Measurements from ENCODE around the gene TEX22.

Gene TEX22

DNA sequence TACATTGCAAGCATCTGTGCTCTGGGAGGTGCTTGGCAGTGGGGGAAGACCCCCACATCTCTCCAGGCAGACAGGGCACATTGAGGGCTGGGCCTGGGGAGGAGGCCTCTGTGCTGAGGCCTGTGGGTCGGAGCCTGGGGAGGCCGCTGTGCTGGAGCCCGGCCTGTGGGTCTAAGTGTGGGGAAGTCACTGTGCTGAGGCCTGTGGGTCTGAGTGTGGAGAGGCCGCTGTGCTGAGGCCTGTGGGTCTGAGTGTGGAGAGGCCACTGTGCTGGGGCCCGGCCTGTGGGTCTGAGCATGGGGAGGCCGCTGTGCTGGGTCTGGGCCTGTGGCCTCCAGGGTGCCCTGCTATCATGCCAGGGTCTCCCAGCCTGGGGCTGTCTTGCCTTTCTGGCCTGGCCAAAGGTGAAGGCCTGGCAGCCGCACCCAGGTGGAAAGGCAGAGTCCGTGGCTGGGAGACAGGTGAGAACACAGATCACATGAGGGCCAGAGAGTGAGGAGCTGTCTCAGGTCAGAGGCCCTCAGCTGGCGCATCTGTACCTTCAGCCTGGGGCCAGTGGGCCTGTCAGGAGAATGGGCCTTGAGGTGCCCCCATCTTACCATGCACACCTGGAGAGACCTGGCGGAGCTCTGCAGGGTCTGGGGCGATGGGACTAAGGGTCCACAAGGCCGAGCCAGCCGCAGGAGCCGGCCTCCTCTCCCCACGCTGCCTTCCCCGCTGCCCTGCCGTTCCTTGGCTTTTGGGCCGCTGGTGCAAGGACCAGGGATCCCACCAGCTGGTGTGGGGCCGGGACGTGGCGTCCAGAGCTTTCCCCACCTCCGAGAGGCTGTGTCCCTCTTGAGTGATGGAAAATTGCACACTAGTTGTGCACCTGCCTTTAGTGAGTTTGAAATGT lies 57.7 kb downstream of the TEX22 start:
- no peak for DNase-seq (ENCODE audit: low read depth in 3 of 3)

DNA sequence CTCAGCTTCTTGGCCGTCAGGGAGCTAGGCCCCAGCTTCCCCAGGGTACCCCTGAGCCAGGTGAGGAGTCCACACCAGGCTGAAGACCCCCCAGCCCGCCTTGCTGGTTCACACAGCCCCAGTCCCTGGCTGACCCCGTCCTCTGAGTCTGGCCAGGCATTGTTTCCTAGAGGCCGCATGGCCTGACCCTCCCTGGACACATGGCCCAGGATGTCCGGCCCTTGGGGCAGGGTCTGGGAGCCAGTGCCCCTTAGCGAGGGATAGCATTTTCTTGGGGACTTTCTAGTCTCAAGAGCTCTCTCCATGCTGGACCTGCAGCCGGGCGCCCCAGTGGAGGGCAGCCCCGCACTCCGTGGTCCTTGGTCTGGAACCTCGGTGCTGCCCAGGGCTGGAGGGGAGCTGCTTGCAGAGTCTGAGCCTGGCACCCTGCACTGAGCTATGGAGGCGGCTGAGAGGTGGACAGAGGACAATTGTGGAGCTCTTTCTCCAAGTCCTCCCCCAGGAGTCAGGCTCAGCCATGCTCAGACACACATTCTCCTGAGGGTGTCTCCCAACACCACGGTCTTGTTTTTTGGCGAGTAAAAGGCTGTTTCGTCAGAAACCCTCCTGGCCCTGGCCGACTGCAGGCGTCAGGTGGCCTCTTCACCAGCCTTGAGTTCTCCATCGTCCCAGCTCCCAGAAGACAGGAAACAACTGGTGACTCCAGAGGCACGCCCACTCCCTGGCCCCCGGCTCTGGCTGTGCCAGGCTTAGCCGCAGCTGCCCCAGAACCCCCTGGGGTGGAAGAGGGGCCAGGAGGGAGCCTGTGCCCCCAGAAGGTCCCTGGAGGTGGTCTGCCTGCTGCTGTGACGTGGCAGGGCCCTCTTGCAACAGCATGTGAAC lies 58.6 kb downstream of the TEX22 start:
- no peak for DNase-seq (ENCODE audit: low read depth in 3 of 3)

DNA sequence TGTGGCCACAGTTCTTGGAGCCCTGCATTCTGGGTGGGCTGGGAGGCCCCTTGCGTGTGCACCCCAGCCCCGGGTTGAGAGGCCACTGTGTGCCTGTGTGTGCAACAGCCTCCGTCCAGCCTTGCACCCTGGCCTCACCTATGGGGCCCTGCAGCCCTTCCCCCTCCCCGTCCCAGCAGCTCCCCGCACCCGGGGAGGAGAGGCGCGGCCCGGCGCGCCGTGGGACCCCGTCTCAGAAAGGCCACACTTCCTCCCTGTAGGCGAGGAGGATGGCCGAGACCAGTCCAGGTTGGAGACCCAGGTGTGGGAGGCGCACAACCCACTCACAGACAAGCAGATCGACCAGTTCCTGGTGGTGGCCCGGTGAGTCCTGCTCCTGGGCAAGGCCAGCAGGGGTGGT lies 59.7 kb downstream of the TEX22 start:
- no peak for DNase-seq (ENCODE audit: low read depth in 3 of 3)

DNA sequence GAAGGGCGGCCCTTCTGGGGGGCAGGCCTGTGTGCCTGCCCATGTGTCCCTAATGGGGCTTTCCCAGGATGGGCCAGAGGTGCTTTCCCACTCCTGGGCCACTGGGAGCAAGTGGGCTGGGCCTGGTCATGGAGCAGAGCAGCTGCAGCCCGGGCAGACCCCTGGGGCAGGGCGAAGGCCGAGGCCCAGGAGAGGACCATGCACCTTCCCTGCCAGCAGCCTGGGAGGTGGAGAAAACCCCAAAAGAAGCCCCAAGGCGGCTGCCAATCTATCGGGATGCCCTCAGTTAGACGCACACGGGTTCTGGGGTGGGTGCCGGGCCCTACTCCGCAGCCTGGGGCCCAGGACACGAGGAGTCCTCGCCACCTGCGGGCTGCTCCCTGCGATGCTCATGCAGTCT lies 60.2 kb downstream of the TEX22 start:
- DNase-seq (ENCODE audit: low read depth in 3 of 3) = no peak

DNA sequence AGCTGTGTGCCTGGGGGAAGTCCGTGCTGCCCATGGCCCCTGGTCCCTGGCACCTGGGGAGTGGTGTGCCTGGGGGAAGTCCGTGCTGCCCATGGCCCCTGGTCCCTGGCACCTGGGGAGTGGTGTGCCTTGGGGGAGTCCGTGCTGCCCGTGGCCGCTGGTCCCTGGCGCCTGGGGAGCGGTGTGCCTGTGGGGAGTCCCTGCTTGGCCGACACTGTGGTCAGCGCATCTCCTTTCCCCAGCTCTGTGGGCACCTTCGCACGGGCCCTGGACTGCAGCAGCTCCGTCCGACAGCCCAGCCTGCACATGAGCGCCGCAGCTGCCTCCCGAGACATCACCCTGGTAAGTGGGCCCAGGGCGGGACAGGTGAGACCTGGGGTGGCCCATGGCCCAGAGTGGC lies 61.8 kb downstream of the TEX22 start:
- no peak for DNase-seq (ENCODE audit: low read depth in 3 of 3)

DNA sequence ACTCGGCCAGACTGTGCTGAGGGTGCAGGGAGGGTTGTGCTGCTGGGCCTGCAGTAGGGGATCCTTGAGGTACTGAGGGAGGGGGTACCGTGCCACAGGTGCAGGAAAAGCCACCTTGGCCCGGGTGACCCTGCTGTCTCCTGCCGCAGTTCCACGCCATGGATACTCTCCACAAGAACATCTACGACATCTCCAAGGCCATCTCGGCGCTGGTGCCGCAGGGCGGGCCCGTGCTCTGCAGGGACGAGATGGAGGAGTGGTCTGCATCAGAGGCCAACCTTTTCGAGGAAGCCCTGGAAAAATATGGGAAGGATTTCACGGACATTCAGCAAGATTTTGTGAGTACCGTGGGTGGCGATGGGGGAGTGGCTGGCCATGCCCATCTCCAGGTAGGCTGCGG lies 62.3 kb downstream of the TEX22 start:
- DNase-seq (ENCODE audit: low read depth in 3 of 3) = no peak

DNA sequence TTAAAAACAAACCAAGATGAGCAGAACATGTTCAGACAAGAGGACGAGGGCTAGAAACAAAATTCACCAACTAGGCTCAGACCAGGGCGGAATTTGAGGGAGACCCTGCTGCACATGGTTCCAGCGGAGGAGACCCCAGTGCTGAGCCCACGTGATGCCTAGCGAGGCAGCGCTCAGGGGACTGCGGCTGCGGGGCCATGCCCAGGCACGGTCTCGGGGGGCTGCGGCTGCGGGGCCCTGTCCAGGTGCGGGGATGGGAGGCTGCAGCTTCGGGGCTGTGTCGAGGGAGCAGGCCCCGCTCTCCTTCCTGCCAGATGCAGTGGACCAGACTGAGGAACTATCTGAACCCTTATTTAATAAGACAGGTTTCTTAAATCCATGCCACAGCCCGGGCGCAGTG lies 63.6 kb downstream of the TEX22 start:
- no peak for DNase-seq (ENCODE audit: low read depth in 3 of 3)
